K562 (cell line): ENCODE measurements around the gene ELMO1. TPM values are rescaled to one million over a fixed set of nuclear protein-coding genes. Genes with fewer than 3 reads are reported as not detected.

Experiments
- ATAC-seq: fragments of 200-7000 bp; cut with Tn5 transposase; 3 replicates; pipeline ENCODE4 v1.9.1; 2020; ENCODE audit warnings: moderate library complexity
- BruUV-seq: library from RNA; stranded (reverse); fragments of 400-500 nt; replicated peaks from 2 replicates; lab custom pipeline; 2021; lab: Mats Ljungman, UMichigan
- CTCF ChIA-PET: fragments of 300-600 bp; formaldehyde crosslinking; extraction: SDS; loops from one replicate; lab custom pipeline; 2021; ENCODE audit warnings: low intra/inter-chr PET ratio; lab: Yijun Ruan, JAX
- POLR2A ChIA-PET: fragments of 300-600, 350-650 bp; sonication (Branson Sonifier 250); formaldehyde crosslinking; extraction: SDS; loops from one replicate; lab custom pipeline; 2021; ENCODE audit warnings: antibody characterized with exemption, inconsistent platforms; lab: Yijun Ruan, JAX
- DNase-seq, 4 experiments: peaks; one replicate each; pipeline versions ENCODE4 v3.0.0 to v3.0.0-alpha.2; 2011 to 2018; ENCODE audit warnings: low spot score in 3 of 4, mixed read lengths in 3 of 4; ENCODE audit errors: extremely low read depth in 1 of 4
- FAIRE-seq: peaks from 2 replicates; lab custom pipeline; 2011; peaks lifted over from hg19 to GRCh38; lab: Jason Lieb, UNC
- H2AFZ ChIP-seq: 2 replicates; pipeline ENCODE4 v1.6.0; 2011; ENCODE audit warnings: low read depth, low read length, control low read depth, inconsistent platforms
- H3K27ac ChIP-seq: fragments of 200-600 bp; 3 replicates; pipeline ENCODE4 v1.8.0; 2011; ENCODE audit warnings: low read depth, mild to moderate bottlenecking, control low read depth, inconsistent platforms, low read length, moderate library complexity, mixed read lengths; ENCODE audit errors: extremely low read depth
- H3K27me3 ChIP-seq, 2 experiments: fragments of 300-600 bp in 1 of 2; 2 replicates in 1 of 2; 3 replicates in 1 of 2; pipeline versions ENCODE4 v1.6.0 to v1.8.0; 2011; ENCODE audit warnings: inconsistent platforms in 2 of 2, low read length in 2 of 2, mild to moderate bottlenecking in 1 of 2, mixed read lengths in 1 of 2, moderate library complexity in 1 of 2; ENCODE audit not compliant: control insufficient read depth in 2 of 2, insufficient read depth in 2 of 2
- H3K36me3 ChIP-seq: fragments of 300-600 bp; 3 replicates; pipeline ENCODE4 v1.8.0; 2011; ENCODE audit warnings: mild to moderate bottlenecking, low read length, inconsistent platforms; ENCODE audit not compliant: control insufficient read depth, insufficient read depth
- H3K4me1 ChIP-seq, 2 experiments: fragments of 200-600 bp in 1 of 2; replicated peaks in 1 of 2; 2 replicates in 1 of 2; 3 replicates in 1 of 2; pipeline versions ENCODE4 v1.5.1 to v1.8.0; 2011; ENCODE audit warnings: inconsistent platforms in 2 of 2, low read length in 2 of 2, mild to moderate bottlenecking in 1 of 2, mixed read lengths in 1 of 2, moderate library complexity in 1 of 2; ENCODE audit not compliant: control insufficient read depth in 2 of 2, insufficient read depth in 2 of 2
- H3K4me2 ChIP-seq: 2 replicates; pipeline ENCODE4 v1.6.1; 2011; ENCODE audit warnings: low read length, control low read depth, inconsistent platforms, mixed read lengths; ENCODE audit not compliant: insufficient read depth
- H3K4me3 ChIP-seq: fragments of 200-600 bp; sonication (generic), shearing (Covaris generic); 2 replicates; pipeline ENCODE4 v1.5.1; 2016; ENCODE audit warnings: control low read depth, inconsistent platforms
- H3K79me2 ChIP-seq: fragments of 200-600 bp; 3 replicates; pipeline ENCODE4 v1.8.0; 2011; ENCODE audit warnings: low read length, inconsistent platforms; ENCODE audit not compliant: control insufficient read depth, insufficient read depth
- H3K9ac ChIP-seq, 2 experiments: 2 replicates each; pipeline versions ENCODE4 v1.6.0 to v1.6.1; 2011; ENCODE audit warnings: low read depth in 2 of 2, low read length in 2 of 2, control low read depth in 1 of 2, inconsistent platforms in 1 of 2, mild to moderate bottlenecking in 1 of 2, mixed read lengths in 1 of 2; ENCODE audit not compliant: insufficient read depth in 1 of 2
- H3K9me1 ChIP-seq: one replicate; pipeline ENCODE4 v1.6.0; 2011; ENCODE audit warnings: inconsistent platforms, mild to moderate bottlenecking, low read length, moderate library complexity; ENCODE audit not compliant: control insufficient read depth, insufficient read depth
- H3K9me3 ChIP-seq: replicated peaks from 2 replicates; pipeline ENCODE4 v1.5.1; 2011; ENCODE audit warnings: low read depth, low read length, inconsistent platforms; ENCODE audit not compliant: control insufficient read depth, insufficient read depth
- H4K20me1 ChIP-seq: replicated peaks from 2 replicates; pipeline ENCODE4 v1.6.1; 2011; ENCODE audit warnings: low read length, inconsistent platforms, mixed read lengths; ENCODE audit not compliant: control insufficient read depth, insufficient read depth
- CHD1 ChIP-seq: fragments of 200-600 bp; sonication (generic); IDR thresholded peaks from one replicate; pipeline ENCODE4 v1.6.1; 2012; ENCODE audit warnings: mild to moderate bottlenecking, moderate library complexity, low read length, inconsistent platforms
- ELF1 ChIP-seq: fragments of 200-800 bp; sonication (Bioruptor generic); IDR thresholded peaks from 2 replicates; pipeline ENCODE4 v1.6.1; 2016; ENCODE audit warnings: missing genetic modification characterization, missing compliant biosample characterization
- HMG20A ChIP-seq: fragments of 450-650 bp; formaldehyde crosslinking; conservative IDR thresholded peaks from 2 replicates; pipeline ENCODE4 v1.4.0; 2020; ENCODE audit warnings: mild to moderate bottlenecking, mixed read lengths
- MAFK ChIP-seq: IDR thresholded peaks from 2 replicates; pipeline ENCODE4 v1.6.1; 2011; ENCODE audit warnings: low read length, improper control_type of control experiment
- NFE2 ChIP-seq: IDR thresholded peaks from 2 replicates; pipeline ENCODE4 v1.6.1; 2014; ENCODE audit warnings: antibody characterized with exemption, low read depth
- PHF8 ChIP-seq: fragments of 200-600 bp; sonication (generic); IDR thresholded peaks from 2 replicates; pipeline ENCODE4 v1.6.1; 2012; ENCODE audit warnings: mixed run types, mild to moderate bottlenecking, inconsistent platforms, low read length, moderate library complexity, borderline replicate concordance
- RB1 ChIP-seq: fragments of 450-650 bp; IDR thresholded peaks from 2 replicates; pipeline ENCODE4 v1.6.1; 2017; ENCODE audit warnings: low read depth, mild to moderate bottlenecking
- SPI1 ChIP-seq: IDR thresholded peaks from 2 replicates; pipeline ENCODE4 v1.6.1; 2011; ENCODE audit warnings: low read depth, low read length, control low read depth, borderline replicate concordance
- TBP ChIP-seq: optimal IDR thresholded peaks from 2 replicates; pipeline ENCODE3; 2011; ENCODE audit warnings: low read depth, low read length, improper control_type of control experiment
- THAP12 ChIP-seq: fragments of 250-450 bp; sonication (Bioruptor Pico); IDR thresholded peaks from 2 replicates; pipeline ENCODE4 v1.9.0; 2021; ENCODE audit warnings: mild to moderate bottlenecking, inconsistent platforms
- ZBTB11 ChIP-seq, 3 experiments: fragments of 200-800 bp in 1 of 3; fragments of 250-450 bp in 1 of 3; fragments of 450-650 bp in 1 of 3; sonication (Bioruptor Pico) in 1 of 3; sonication (Bioruptor generic) in 1 of 3; formaldehyde crosslinking in 1 of 3; IDR thresholded peaks; 2 replicates each; pipeline versions ENCODE4 v1.6.1 to v1.8.0; 2016 to 2022; ENCODE audit warnings: mild to moderate bottlenecking in 2 of 3, missing genetic modification characterization in 2 of 3, missing compliant biosample characterization in 1 of 3, moderate library complexity in 1 of 3
- ZNF398 ChIP-seq: fragments of 250-450 bp; sonication (Bioruptor Pico); IDR thresholded peaks from 2 replicates; pipeline ENCODE4 v1.8.0; 2021; ENCODE audit warnings: moderate library complexity, mild to moderate bottlenecking, inconsistent platforms
- ZNF583 ChIP-seq: fragments of 250-450 bp; sonication (Bioruptor Pico); IDR thresholded peaks from 2 replicates; pipeline ENCODE4 v1.4.0; 2020
- WGBS: fragments of 100-300 bp; shearing (Covaris generic); methylation state at CpG from one replicate; pipeline ENCODE4 v1.1.6; 2016; ENCODE audit warnings: low coverage, mixed read lengths; ENCODE audit not compliant: insufficient coverage; ENCODE audit errors: missing lambda C conversion rate; 5-methylcytosine and 5-hydroxymethylcytosine counted together
- in situ Hi-C: fragments of 300-500 bp; cut with MboI; formaldehyde crosslinking; loops from 4 replicates; pipeline ENCODE4 v1.15.0; 2018; ENCODE audit warnings: inconsistent platforms, mixed read lengths
- intact Hi-C: fragments of 100-400 bp; cut with micrococcal nuclease; formaldehyde crosslinking; loops from 2 replicates; pipeline ENCODE4 v1.14.2; 2022
- polyA plus RNA-seq, 8 experiments: library from polyadenylated mRNA; depleted of rRNA in 4 of 8; stranded (reverse) in 5 of 8; unstranded in 3 of 8; fragments of >200 nt; fragmentation: Nextera tagmentation in 2 of 8; fragmentation: Illumina TruSeq in 1 of 8; extraction: Ambion mirVana in 2 of 8; extraction: Trizol in 1 of 8; gene quantifications; 2 replicates each; pipeline versions ENCODE4 v1.2.1 to v1.2.3, GENCODE V29; 2011 to 2014; ENCODE audit warnings: inconsistent platforms in 1 of 8, missing spikeins in 1 of 8
- total RNA-seq, 7 experiments: library from RNA; depleted of rRNA in 6 of 7; stranded (reverse); fragments of >200 nt in 6 of 7; fragmentation: Illumina TruSeq in 2 of 7; extraction: Trizol in 2 of 7; gene quantifications; 2 replicates each; pipeline versions ENCODE4 v1.2.1 to v1.2.3, GENCODE V29; 2011 to 2021; ENCODE audit warnings: low replicate concordance in 1 of 7

The ELMO1 gene
- total and polyA plus RNA-seq, 9 of the 15 experiments (the other 6 are each of a cell fraction or from before 2014, with no cell fraction given), result 0.36 to 7.2 (median 3.6) TPM

- Histone ChIP-seq H3K27me3 (no peaks in the 10 kb centered on the region), H3K9me1 (no peaks in the 10 kb centered on the region), H4K20me1 (no peaks in the 10 kb centered on the region), H3K9me3 (no peaks in the 10 kb centered on the region), H3K4me1 (peaks cover 6 to 11% of the 10 kb centered on the region in 2 experiments; a peak in 4 of 5 replicates), H3K27ac (no peak overlapping the region; the same call in 1 of the 3 replicates), H3K79me2 (no peaks in the 10 kb centered on the region), H3K4me3 (0 out of 2 replicates have a peak overlapping the region, but pooled peaks have one; percentile 11), H3K36me3 (no peaks in the 10 kb centered on the region), H3K4me2 (peak overlapping the region; percentile 55), H3K9ac (no peak overlapping the region), H2AFZ (peak overlapping the region; percentile 80)
- ChIA-PET CTCF (no interaction called here), POLR2A (no interaction called here)
- no peak for FAIRE-seq
- peak; percentile 76 for ATAC-seq
- BruUV-seq, result no TSS peak
- WGBS, result 19% methylated on average over 16 of the region's 16 CpGs
- intact Hi-C loops (no loop called here), in situ Hi-C loops (no loop called here)
- DNase-seq, result peak in 1 of 4 experiments; percentile 38
- TF ChIP-seq ZBTB11 (CRISPR knock-in tag; IDR thresholded peaks at IDR 0.05), result no peak
- TF ChIP-seq MAFK, result peak; percentile 38; the same call in 1 of the 2 replicates
- 0 out of 2 replicates have a peak, but pooled peaks have one; percentile 31 for TF ChIP-seq ELF1
- TF ChIP-seq RB1, result no peak
- TF ChIP-seq NFE2, result peak; percentile 85
- TF ChIP-seq HMG20A (CRISPR knock-in tag), result no peak
- TF ChIP-seq SPI1, result peak; percentile 93
- TF ChIP-seq ZNF398 (CRISPR knock-in tag), result no peak
- TF ChIP-seq ZNF583 (CRISPR knock-in tag), result no peak
- TF ChIP-seq CHD1, result no peak
- no peak for TF ChIP-seq THAP12 (CRISPR knock-in tag)
- no peak for TF ChIP-seq PHF8
- TF ChIP-seq TBP, result no peak
Observed at GRCh38 chr7:37342688-37343471, 105.8 kb downstream of the ELMO1 start.
